Activated CD8-positive, alpha-beta T cell treated with anti-CD3 and anti-CD28 coated beads for 36 hours (primary cell): Measurements from ENCODE around the gene NDST4. TPM values are rescaled to one million over a fixed set of nuclear protein-coding genes. Genes with fewer than 3 reads are reported as not detected.

ENCODE experiments used
- ATAC-seq: fragments of 200-7000 bp; cut with Tn5 transposase; one replicate; pipeline ENCODE4 v1.10.0; 2021; ENCODE audit warnings: mild to moderate bottlenecking, moderate library complexity
- CTCF ChIA-PET: fragments of 350-600 bp; sonication (Branson Sonifier 250); formaldehyde crosslinking; loops from one replicate; lab custom pipeline; 2021; ENCODE audit warnings: antibody characterized with exemption; lab: Charles Lee
- POLR2A ChIA-PET: fragments of 350-600 bp; sonication (Branson Sonifier 250); formaldehyde crosslinking; loops from one replicate; lab custom pipeline; 2021; ENCODE audit warnings: antibody characterized with exemption; lab: Charles Lee
- DNase-seq: peaks from one replicate; pipeline ENCODE4 v3.0.0-alpha.2; 2020
- H3K27ac Mint-ChIP-seq: one replicate; pipeline ENCODE4 v1.8.0; 2021; ENCODE audit warnings: mild to moderate bottlenecking, mixed read lengths
- H3K27me3 Mint-ChIP-seq: one replicate; pipeline ENCODE4 v1.8.0; 2021; ENCODE audit warnings: mixed read lengths
- H3K36me3 Mint-ChIP-seq: one replicate; pipeline ENCODE4 v1.8.0; 2021; ENCODE audit warnings: low read depth, mixed read lengths
- H3K4me1 Mint-ChIP-seq: one replicate; pipeline ENCODE4 v1.8.0; 2021; ENCODE audit warnings: low read depth, mixed read lengths
- H3K4me3 Mint-ChIP-seq: one replicate; pipeline ENCODE4 v1.8.0; 2021; ENCODE audit warnings: mild to moderate bottlenecking, moderate library complexity, mixed read lengths
- H3K9me3 Mint-ChIP-seq: one replicate; pipeline ENCODE4 v1.8.0; 2021; ENCODE audit warnings: mixed read lengths
- CTCF ChIP-seq: fragments of 200-600 bp; IDR thresholded peaks from one replicate; pipeline ENCODE4 v1.8.0; 2022; ENCODE audit warnings: antibody characterized with exemption, mild to moderate bottlenecking
- intact Hi-C: fragments of 100-400 bp; cut with micrococcal nuclease; formaldehyde crosslinking; loops from one replicate; pipeline ENCODE4 v1.10.0; 2022
- total RNA-seq, 2 experiments: library from RNA; stranded (reverse); gene quantifications; one replicate each; pipeline ENCODE4 v1.2.3, GENCODE V29; 2021

The NDST4 gene
- not detected for total RNA-seq

GRCh38 chr4:115113506-115114106, at the start of gene NDST4:
NDST4 (minus strand) TSS chr4:115113620; CDS start chr4:115077036, 36,584 bp downstream.
- H3K4me1 Mint-ChIP-seq, result no peaks in the 10 kb centered on the region
- no peak for DNase-seq
- no peaks in the 10 kb centered on the region for H3K27me3 Mint-ChIP-seq
- CTCF ChIA-PET, result no interaction called here
- no peak for TF ChIP-seq CTCF
- no peak within 1 kb of the TSS for H3K27ac Mint-ChIP-seq
- no peaks in the 10 kb centered on the region for H3K9me3 Mint-ChIP-seq
- no peak within 1 kb of the TSS for H3K4me3 Mint-ChIP-seq
- H3K36me3 Mint-ChIP-seq, result no peaks in the 10 kb centered on the region
- ATAC-seq, result no peak
- intact Hi-C loops, result no loop called here
- POLR2A ChIA-PET, result no interaction called here

- no peaks in the 10 kb centered on the region for H3K27me3 Mint-ChIP-seq
- POLR2A ChIA-PET, result no interaction called here
These were observed 45.7 kb upstream of the NDST4 start for GRCh38 chr4:115159141-115159540.

GRCh38 chr4:115158296-115158695, 44.9 kb upstream of the NDST4 start:
- Mint-ChIP-seq H3K4me1 (no peaks in the 10 kb centered on the region), H3K27ac (no peak overlapping the region), H3K9me3 (peaks cover 1% of the 10 kb centered on the region), H3K36me3 (no peaks in the 10 kb centered on the region), H3K4me3 (no peak overlapping the region), H3K27me3 (no peaks in the 10 kb centered on the region)
- ATAC-seq (no peak), DNase-seq (no peak)
- ChIA-PET CTCF (no interaction called here), POLR2A (no interaction called here)
- intact Hi-C loops, result no loop called here
- TF ChIP-seq CTCF, result no peak

More at GRCh38 chr4:115159141-115159540, 45.7 kb upstream of the NDST4 start:
- TF ChIP-seq CTCF, result no peak
- CTCF ChIA-PET, result no interaction called here
- Mint-ChIP-seq H3K36me3 (no peaks in the 10 kb centered on the region), H3K4me1 (no peaks in the 10 kb centered on the region), H3K4me3 (no peak overlapping the region), H3K9me3 (peaks cover 1% of the 10 kb centered on the region), H3K27ac (no peak overlapping the region)
- intact Hi-C loops, result no loop called here
- ATAC-seq (no peak), DNase-seq (no peak)

GRCh38 chr4:115154826-115155225, 41.4 kb upstream of the NDST4 start:
- ATAC-seq, result no peak
- no peak overlapping the region for H3K4me3 Mint-ChIP-seq
- POLR2A ChIA-PET, result no interaction called here

More at GRCh38 chr4:115154826-115155225, 41.4 kb upstream of the NDST4 start:
- intact Hi-C loops, result no loop called here
- Mint-ChIP-seq H3K9me3 (peaks cover 1% of the 10 kb centered on the region), H3K27me3 (no peaks in the 10 kb centered on the region), H3K27ac (no peak overlapping the region), H3K4me1 (no peaks in the 10 kb centered on the region), H3K36me3 (no peaks in the 10 kb centered on the region)
- TF ChIP-seq CTCF, result no peak
- no peak for DNase-seq
- CTCF ChIA-PET, result no interaction called here
